NCI-H1930 (cell line): ENCODE results near the gene NCLN.
A peak's percentile ranks its signal among the peaks of the same experiment; 100 is the strongest.
"Not testable (repeated sequence)": the region's sequence is repeated elsewhere in the genome, so short reads cannot be mapped to it uniquely, and the experiment has no call there.

Source experiments
- DNase-seq, 2 experiments: peaks; one replicate each; lab custom pipeline; 2025; lab: John Stamatoyannopoulos, UW

Gene NCLN

DNA sequence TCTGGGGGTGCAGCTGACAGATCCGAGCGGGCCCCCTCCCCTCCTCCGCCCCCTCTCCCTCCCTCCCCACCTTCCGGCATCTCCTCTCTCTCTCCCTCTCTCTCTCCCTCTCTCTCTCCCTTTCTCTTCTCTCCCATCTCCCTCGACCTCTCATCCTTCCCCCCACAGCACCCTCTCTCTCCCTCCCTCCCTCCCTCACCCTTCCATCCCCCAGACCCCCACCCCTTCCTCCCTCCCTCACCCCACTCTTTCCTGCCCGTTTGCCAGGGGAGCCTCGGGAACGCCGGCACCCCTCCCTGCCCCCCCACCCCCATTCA, 39.4 kb downstream of the NCLN start:
- no peak for DNase-seq

DNA sequence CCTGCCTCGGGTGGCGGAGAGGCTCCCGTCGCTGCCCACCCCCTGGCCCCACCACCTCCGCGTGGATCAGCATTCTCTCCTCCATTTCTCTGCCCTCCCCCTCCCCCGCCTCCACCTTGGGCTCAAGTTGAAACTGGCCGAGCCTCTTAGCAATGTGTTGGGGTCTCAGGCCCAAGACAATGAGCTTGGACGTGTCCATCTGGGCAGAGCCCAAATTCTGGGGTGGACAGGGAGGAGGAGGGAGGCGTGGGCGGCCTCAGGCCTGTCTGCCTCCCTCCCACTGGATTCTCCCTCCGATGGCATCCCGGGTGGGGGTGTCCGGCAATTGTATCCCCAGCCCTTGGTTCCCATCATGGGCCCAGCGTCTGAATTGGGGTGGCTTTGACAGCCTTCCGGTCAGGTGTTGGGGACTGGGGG, 40.0 kb downstream of the NCLN start:
- DNase-seq = no peak

DNA sequence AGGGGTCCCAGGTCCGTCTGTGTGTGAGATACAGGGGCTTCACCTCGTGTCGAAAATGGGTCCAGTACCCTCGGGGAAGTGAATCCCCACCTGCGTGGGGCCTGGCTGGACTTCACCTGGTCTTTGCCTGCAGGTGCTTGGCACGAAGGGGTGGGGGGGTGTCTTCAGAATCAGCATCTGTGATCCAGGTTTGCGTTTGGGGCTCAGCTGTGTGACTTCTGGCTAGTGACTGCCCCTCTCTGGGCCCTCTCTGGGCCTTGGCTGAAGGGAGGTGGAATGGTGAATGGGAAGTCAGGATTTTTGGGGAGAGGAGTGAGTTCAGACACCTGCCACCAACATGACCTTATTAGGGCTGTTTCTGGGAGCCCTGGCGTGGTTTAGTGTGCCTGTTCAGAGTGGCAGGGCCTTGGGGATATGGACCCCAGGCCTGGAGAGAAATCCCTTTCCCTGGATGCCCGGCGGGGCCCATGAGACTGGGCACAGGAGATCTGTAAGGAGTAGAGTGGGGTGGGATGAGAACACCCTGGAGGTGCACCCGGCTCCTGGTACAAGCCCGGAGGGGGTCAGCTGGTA, 41.4 kb downstream of the NCLN start:
- no peak for DNase-seq

DNA sequence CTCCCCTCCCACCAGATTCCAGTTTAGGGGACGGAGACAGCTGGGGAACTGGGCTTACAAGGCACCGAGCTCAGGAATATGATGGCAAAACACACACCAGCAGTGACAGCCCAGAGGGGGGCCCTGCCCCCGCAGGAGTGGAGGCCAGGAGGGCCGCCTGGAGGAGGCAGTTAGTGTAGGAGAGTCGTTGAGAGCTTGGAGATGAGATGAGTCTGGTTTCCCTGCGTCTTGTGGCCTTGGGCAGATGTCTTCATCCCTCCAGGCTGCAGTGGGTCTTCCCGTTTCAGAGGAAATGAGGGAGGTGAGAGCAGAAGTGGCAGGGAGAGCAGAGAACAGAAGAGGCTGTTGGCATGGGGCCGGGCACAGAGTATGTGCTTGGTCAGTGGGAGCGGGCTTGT, 43.6 kb downstream of the NCLN start:
- DNase-seq = no peak

DNA sequence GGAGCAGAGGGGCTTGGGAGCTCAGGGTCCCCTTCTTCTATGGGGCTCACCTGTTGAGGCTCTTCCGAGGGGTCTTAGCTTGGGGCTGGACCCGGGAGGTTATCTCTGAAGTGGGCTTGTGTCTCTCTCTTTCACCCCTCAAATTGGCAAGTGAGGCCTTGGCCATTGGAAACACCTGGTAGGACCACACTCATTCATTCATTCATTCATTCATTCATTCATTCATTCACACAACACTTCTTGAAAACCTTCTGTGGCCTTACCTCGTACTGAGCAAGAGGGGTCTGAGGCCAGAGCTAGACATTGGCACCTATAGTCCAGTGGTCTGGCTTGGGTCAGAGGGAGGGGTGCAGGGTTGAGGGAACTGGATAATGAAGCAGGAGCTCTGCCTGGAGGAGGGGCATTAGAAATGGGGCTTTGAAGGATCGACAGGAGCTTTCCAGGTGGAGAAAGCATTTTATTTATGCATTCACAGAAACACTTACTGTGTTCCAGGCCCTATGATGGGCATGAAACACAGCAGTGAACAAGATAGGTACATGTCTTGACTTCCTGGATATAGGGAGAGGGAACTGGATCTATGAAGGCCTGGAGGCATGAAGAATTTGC, 44.3 kb downstream of the NCLN start:
- DNase-seq = no peak

DNA sequence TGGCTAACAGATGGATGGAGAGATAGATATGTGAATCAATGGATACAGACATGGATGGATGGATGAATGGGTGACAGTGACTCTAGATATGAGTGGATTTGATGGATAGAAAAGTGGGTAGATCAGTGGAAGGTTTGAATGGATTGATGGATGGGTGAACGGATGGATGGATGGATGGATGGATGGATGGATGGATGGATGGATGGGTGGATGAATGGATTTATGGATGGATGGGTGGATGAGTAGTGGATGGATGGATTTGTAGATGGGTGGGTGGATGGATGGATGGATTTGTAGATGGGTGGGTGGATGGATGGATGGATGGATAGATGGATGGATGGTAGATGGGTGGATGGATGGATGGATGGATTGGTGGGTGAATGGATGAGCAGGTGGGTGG, 45.6 kb downstream of the NCLN start:
- no peak for DNase-seq

DNA sequence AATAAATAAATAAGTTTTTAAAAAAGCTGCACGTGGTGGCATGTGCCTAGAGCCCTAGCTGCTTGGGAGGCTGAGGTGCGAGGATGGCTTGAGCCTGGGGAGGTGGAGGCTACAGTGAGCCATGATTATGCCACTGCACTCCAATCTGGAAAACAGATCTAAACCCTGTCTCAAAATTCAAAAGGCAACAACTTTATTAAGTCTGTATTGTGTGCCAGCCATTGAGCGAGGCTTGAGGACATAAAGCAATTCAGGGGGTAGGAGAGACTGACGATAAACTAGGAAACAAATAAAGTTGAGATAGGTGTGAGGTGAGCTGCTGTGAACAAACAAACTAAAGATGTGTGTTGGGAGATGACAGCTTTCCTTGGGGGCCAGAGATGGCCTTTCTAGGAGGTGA, 47.4 kb downstream of the NCLN start:
- no peak for DNase-seq

DNA sequence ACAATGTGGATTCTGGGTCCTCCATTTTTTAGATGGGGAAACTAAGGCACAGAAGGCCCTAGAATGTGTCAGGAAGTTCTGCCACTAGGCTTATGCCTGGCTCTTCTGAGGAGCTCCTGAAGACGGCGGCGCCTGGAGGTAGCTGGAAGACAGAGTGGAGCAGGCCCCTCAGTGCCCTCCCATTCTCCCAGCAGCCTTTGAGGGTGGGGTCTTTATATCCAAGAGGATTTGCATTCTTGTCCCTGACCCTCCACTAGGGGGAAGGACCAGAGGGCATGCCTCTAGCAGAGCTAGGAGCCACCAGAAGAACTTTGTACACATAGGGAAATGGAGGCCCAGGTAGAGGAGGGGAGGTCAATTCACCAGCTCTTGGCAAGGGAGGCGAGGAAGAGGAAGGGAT, 48.1 kb downstream of the NCLN start:
- DNase-seq = no peak

DNA sequence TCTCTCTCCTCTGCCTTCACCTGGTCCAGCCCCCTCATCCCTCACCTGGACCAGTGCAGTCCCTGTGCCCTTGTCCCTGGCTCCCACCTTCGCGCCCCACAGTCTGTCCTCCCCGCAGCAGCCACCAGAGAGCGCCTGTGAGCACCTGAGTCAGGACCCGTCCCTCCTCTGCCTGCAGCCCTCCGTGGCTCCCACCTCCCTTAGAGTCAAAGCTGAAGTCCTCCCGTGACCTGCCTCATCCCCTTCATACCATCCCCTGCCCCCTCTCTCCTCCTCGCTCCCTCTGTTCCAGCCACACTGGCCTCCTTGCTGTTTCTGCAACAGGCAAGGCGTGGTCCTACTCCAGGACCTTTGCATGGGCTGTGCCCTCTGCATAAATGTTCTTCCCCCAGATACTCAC, 49.1 kb downstream of the NCLN start:
- DNase-seq = no peak

DNA sequence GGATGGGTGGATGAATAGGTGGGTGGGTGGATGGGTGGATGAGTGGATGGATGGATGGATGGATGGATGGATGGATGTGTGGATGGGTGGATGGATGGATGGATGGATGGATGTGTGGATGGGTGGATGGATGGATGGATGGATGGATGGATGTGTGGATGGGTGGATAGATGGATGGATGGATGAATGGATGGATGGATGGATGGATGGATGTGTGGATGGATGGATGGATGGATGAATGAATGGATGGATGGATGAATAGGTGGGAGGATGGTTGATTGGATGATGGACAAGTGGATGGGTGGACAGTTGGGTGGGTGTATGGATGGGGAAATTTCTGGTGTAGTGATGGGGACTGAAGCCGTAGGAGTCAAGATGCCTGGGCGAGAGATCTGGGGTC, 49.9 kb downstream of the NCLN start:
- DNase-seq = not testable (repeated sequence)

DNA sequence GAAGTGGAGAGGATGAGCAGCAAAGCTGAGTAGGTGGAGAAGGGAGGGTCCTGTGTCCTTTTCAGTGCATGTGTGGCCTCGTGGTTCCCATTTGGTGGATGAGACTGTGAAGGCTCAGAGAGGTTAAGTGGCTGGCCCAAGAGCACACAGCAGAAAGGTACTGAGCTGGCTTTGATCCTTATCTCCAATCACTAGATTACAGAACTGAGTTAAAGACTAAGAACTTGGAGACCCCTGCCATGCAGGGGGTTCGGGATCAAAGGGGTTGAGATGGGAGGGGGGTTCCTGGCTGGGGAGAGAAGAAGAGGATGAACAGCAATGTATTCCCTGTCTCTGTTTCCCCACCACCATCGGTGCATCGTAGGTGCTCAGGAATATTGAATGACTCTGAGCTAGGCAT, 50.5 kb downstream of the NCLN start:
- no peak for DNase-seq

DNA sequence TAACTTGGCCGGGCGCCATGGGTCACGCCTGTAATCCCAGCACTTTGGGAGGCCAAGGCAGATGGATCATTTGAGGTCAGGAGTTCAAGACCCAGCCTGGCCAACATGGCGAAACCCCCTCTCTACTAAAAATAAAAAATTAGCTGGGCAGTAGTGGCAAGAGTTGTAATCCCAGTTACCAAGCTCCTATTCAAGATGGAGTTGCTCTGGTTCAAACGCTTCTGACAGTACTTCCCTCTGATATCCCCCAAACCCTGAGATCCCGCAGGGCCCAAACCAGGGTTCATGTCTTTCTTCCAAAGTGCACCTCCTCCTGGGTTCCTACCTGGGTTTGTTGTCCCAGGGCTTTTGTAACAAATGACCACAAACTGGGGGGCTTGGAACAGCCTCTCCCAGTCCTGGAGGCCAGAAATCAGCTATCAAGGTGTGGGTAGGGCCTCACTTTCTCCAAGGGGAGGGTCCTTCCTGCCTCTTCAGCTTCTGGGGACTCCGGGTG, 52.4 kb downstream of the NCLN start:
- DNase-seq = no peak

DNA sequence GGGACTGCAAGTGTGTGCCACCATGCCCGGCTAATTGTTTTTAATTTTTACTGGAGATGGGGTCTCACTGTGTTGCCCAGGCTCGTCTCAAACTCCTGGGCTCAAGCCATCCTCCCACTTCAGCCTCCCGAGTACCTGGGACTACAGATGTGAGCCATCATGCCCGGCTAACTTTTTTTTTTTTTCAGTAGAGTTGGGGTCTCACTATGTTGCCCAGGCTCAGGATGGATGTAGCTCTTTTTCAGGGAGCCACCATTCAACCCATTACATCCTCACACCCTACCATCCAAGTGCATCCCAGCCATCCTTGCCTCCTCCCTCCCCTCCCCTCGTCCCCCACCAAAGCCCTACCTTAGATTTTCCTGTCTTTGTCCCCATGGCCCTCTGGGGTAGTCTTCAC, 53.6 kb downstream of the NCLN start:
- DNase-seq = no peak

DNA sequence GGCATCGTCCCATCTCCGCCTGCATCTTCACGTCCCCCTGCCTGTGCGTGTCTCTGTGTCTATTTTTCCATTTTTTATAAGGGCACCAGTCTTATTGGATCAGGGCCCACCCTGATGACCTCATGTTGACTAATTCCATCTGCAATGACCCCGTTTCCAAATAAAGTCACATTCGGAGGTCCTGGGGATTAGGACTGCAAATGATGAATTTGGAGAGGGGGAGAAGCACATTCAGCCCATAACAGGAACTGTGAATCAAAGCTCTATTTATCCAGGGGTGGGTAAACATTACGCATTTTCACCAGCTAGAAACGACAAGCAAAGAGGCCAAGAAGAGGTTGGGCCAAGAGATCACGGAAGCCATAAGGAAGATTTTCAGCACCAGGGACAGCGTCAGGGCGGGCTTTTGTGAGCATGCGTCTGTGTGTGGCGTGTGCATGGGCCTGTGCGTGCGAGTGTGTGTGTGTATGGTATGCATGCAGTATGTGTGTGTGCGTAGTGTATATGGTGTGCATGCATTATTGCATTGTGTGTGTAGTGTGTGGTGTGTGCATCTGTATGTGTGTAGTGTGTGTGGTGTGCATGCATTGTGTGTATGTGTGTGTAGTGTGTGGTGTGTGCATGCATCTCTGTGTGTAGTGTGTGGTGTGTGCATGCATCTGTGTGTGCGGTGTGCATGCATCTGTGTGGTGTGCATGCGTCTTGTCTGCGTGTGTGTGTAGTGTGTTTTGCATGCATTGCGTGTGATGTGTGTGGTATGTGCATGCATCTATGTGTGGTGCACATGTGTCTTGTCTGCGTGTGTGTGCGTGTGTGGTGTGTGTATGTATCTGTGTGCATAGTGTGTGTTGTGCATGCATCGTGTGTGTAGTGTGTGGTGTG, 58.3 kb downstream of the NCLN start:
- no peak for DNase-seq

DNA sequence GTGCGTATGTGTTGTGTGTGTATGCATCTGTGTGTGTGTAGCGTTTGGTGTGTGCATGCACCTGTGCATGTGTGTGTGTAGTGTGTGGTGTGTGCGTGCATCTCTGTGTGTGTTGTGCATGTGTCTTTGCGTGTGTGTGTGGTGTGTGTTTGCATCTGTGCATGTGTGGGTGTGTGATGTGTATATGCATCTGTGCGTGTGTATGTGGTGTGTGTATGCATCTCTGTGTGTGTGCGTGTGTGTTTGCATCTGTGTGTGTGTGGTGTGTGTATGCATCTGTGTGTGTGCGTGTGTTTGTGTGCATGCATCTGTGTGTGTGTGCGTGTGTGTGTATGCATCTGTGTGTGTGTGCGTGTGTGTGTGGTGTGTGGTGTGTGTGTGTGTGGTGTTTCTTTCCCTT, 59.3 kb downstream of the NCLN start:
- DNase-seq = no peak

DNA sequence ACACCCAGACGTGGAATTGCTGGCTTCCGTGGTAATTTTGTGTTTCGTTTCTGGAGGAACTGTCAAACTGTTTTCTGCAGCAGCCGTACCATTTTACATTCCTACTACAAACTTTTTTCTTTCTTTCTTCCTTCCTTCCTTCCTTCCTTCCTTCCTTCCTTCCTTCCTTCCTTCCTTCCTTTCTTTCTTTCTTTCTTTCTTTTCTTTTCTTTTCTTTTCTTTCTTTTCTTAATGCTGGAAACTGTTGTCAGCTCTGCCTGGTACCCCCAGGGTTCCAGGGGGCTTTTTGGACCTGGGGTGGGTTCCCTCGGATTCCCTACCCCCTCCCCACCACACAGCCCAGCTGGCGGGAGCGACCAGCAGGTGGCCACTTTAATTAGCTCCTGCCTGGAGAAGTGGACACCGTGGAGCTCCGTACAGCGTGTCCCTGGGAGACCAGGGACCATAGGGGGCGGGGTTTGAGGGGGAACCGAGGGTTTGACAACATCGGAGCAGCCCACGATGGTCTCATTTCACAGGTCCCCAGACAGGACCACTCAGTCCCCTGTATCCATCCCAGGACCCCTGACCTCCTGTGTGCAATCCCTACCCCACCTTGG, 63.1 kb downstream of the NCLN start:
- no peak for DNase-seq

DNA sequence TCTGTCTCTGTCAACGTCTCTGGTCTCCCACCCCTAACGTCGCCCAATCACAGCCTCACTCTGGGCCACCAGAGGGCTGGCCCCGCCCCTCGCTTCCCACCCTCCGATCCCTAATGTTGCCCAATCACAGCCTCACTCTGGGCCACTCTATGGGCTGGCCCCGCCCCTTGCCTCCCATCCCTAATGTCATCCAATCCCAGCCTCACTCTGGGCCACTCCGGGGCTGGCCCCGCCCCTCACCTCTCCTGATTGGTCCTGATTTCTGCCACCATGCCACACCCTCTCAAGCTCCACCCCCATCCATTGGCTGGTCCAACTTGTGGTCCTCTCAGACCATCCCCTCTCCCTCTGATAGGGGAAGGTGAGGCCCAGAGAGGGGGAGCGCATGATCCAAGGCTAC, 63.7 kb downstream of the NCLN start:
- peak in 1 of 2 experiments; percentile 14 for DNase-seq

DNA sequence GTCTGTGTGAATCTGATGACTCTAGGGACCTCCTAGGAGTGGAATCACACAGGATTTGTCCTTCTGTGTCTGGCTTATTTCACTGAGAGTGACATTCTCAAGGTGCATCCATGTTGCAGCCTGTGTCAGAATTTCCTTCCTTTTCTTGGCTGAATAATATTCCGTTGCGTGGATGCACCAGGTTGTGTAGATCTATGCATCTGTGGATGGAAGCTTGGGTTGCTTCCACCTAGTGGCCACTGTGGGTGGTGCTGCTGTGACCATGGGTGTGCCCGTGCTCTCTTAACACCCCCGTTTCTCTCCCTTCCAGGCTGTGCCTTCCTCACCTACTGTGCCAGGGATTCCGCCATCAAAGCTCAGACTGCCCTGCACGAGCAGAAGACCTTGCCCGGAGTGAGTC, 64.9 kb downstream of the NCLN start:
- DNase-seq = no peak

DNA sequence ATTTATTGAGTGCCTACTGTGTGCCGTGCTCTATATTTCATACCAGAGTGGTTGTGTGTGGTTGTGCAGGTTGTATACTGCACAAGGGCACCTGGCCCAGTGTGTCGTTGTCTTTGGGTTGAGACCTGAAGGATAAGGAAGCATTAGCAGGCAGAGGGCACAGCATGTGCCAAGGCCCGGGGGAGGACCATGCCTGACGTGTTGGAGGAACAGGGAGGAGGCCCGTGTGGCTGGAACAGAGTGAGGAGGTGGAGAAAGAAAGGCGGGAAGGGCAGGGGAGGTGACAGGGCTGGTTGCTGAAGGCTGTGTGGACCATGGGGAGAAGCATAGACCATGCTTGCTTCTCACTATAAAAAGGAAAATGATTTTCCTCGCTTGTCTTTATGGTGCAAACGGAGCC, 65.5 kb downstream of the NCLN start:
- no peak for DNase-seq

DNA sequence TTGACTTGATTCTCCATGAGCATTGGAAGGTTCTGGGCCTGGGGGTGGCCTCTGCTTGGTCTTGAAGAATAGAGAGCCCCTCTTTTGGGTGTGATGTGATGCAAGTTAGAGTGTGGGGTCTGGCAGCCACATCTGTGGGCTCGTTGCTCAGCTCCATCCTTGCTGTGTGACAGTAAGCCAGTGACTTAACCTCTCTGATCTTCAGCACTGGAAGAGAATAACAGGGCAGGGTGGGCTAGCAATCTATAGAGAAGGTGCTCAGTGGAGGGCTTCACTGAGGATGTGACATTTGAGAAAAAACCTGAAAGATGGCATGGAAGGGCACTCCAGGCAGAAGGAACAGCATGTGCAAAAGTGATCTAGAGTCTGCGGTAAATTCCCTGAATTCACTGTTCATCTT, 66.9 kb downstream of the NCLN start:
- no peak for DNase-seq

DNA sequence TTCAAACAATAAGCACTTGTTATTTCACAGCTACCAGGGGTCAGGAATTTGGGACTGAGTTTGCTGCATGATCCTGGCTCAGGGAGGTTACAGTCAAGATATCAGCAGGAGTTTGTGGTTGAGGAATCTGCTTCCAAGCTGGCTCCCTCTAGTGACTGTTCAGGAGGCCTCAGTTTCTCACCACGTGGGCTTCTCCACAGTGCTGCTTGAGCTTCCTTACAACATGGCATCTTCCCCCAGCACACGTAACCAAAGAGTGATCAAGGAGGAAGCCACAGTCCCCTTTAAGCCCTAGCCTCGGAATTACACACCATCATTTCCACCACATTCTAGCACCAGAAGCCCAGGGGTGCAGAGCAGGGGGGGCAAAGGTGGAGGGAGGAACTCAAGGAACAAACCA, 67.5 kb downstream of the NCLN start:
- no peak for DNase-seq

DNA sequence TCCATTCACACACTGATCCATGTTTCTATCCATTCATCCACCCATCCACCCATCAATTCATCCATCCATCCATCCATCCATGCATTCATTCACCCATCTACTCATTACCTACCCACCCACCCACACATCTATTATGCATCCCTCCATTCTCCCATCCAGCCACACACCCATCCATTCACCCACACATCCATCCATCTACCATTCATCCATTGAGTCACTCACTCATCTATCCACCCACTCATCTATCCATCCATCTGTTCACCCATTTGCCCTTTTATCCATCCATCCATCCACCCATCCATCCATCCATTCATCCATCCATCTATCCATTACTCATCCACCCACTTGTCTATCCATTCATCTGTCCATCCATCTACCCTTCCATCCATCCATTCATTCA, 68.8 kb downstream of the NCLN start:
- DNase-seq = no peak

DNA sequence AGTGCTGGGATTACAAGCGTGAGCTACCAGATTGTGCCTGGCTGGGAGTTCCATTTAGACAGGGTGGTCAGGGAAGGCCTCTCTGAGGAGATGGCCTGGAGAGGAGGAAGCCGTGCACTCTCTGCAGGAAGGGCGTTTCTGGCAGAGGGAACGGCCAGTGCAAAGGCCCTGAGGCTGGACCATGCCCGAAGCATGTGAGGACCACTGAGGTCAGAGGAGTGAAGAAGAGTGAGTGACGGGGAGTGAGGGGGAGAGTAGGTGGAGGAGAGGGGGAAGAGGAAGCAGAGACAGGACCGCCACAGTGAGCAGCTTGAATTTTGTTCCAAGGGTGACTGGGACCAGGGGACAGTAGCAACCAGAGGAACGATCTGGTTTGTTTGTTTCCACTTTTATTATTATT, 71.3 kb downstream of the NCLN start:
- no peak for DNase-seq
